ENCODE data around the gene CARD19.
A peak's percentile ranks its signal among the peaks of the same experiment; 100 is the strongest.

The CARD19 gene

GRCh38 chr9:93121316-93122241, 25.6 kb downstream of the CARD19 start:
- DNase-seq: peak; percentile 14

- peak; percentile 4 for DNase-seq
Observed at GRCh38 chr9:93122721-93123221, 26.8 kb downstream of the CARD19 start.

GRCh38 chr9:93123561-93124283, 27.7 kb downstream of the CARD19 start:
- peak; percentile 15 for DNase-seq

GRCh38 chr9:93124793-93125192, 28.8 kb downstream of the CARD19 start:
- DNase-seq: peak; percentile 3

GRCh38 chr9:93125331-93125894, 29.4 kb downstream of the CARD19 start:
- peak; percentile 8 for DNase-seq

- DNase-seq: peak; percentile 15
Observed at GRCh38 chr9:93126151-93126781, 30.2 kb downstream of the CARD19 start.

- peak; percentile 18 for DNase-seq
Observed at GRCh38 chr9:93126825-93127368, 30.9 kb downstream of the CARD19 start.

- peak; percentile 14 for DNase-seq
Observed at GRCh38 chr9:93127395-93127911, 31.4 kb downstream of the CARD19 start.

GRCh38 chr9:93128011-93128714, 32.1 kb downstream of the CARD19 start:
- peak; percentile 17 for DNase-seq

GRCh38 chr9:93128715-93129224, 32.8 kb downstream of the CARD19 start:
- DNase-seq: peak; percentile 10

- DNase-seq: no peak
Observed at GRCh38 chr9:93129286-93129685, 33.3 kb downstream of the CARD19 start.

GRCh38 chr9:93129691-93130500, 33.9 kb downstream of the CARD19 start:
- DNase-seq: no peak

- no peak for DNase-seq
Observed at GRCh38 chr9:93130861-93131481, 35.0 kb downstream of the CARD19 start.

- DNase-seq: no peak
Observed at GRCh38 chr9:93131599-93132286, 35.7 kb downstream of the CARD19 start.

- DNase-seq: peak; percentile 64
Observed at GRCh38 chr9:93132287-93132927, 36.4 kb downstream of the CARD19 start.

- DNase-seq: no peak
Observed at GRCh38 chr9:93132946-93133680, 37.1 kb downstream of the CARD19 start.

- peak; percentile 77 for DNase-seq
Observed at GRCh38 chr9:93133681-93134014, 37.6 kb downstream of the CARD19 start.
